ENCODE results near the gene SLC66A1. TPM values are rescaled to one million over a fixed set of nuclear protein-coding genes. Genes with fewer than 3 reads are reported as not detected.

The SLC66A1 gene
- total RNA-seq, 2 experiments from 2014 or later: 4.0 to 5.3 TPM

Other genes starting within 250 kb of the SLC66A1 start
- gene UBR4, start 102.1 kb upstream of the SLC66A1 start, total RNA-seq: 100 to 1,000 TPM; 117 to 125 TPM
- gene EMC1, start 60.8 kb upstream of the SLC66A1 start, total RNA-seq: 10 to 100 TPM; 36.6 to 38.9 TPM
- gene MRTO4, start 60.5 kb upstream of the SLC66A1 start, total RNA-seq: 10 to 100 TPM; 43.5 to 44.4 TPM
- under 1 TPM; 0.37 to 0.61 TPM for gene AKR7A3, start 23.6 kb upstream of the SLC66A1 start, total RNA-seq
- gene AKR7A2, start 182 bp upstream of the SLC66A1 start, total RNA-seq: 10 to 100 TPM; 46.3 to 50.6 TPM
- 100 to 1,000 TPM; 492 to 518 TPM for gene CAPZB, start 173.2 kb downstream of the SLC66A1 start, total RNA-seq

Measured in activated CD8-positive, alpha-beta T cell treated with anti-CD3 and anti-CD28 coated beads, Interleukin-2, amount 10 ng/mL, durations not matched to agents 7 days and 5 days (primary cell).